PC-9 (cell line): Measurements from ENCODE around the gene MTOR. TPM values are rescaled to one million over a fixed set of nuclear protein-coding genes. Genes with fewer than 3 reads are reported as not detected.
"Not testable (repeated sequence)": the region's sequence is repeated elsewhere in the genome, so short reads cannot be mapped to it uniquely, and the experiment has no call there.

ENCODE experiments used
- BruUV-seq: library from RNA; stranded (reverse); fragments of 400-500 nt; replicated peaks from 2 replicates; lab custom pipeline; 2021; lab: Mats Ljungman, UMichigan
- CTCF ChIA-PET: fragments of 300-600 bp; sonication (Branson Sonifier 250); formaldehyde crosslinking; loops from one replicate; lab custom pipeline; 2022; ENCODE audit warnings: antibody characterized with exemption; lab: Charles Lee
- POLR2A ChIA-PET: fragments of 300-600 bp; sonication (Branson Sonifier 250); formaldehyde crosslinking; loops from one replicate; lab custom pipeline; 2022; ENCODE audit warnings: antibody characterized with exemption; ENCODE audit not compliant: unreplicated experiment; lab: Charles Lee
- DNase-seq, 2 experiments: peaks; one replicate each; pipeline versions ENCODE4 v3.0.0 to v3.0.0-alpha.2; 2015 to 2022; ENCODE audit warnings: mixed read lengths in 1 of 2
- H2AFZ ChIP-seq: fragments of 200-600 bp; sonication (generic); 2 replicates; pipeline ENCODE4 v1.8.1; 2017; ENCODE audit warnings: antibody characterized with exemption
- H3F3A ChIP-seq: fragments of 200-600 bp; sonication (generic); 2 replicates; pipeline ENCODE4 v1.8.1; 2017; ENCODE audit warnings: antibody characterized with exemption, mild to moderate bottlenecking, low read depth; ENCODE audit not compliant: insufficient read depth
- H3K27ac ChIP-seq: fragments of 200-600 bp; sonication (generic); 2 replicates; pipeline ENCODE4 v1.6.1; 2016; ENCODE audit warnings: mixed run types
- H3K27me3 ChIP-seq: fragments of 200-600 bp; sonication (generic); 2 replicates; pipeline ENCODE4 v1.6.1; 2016; ENCODE audit warnings: low read depth, mixed run types; ENCODE audit not compliant: insufficient read depth
- H3K36me3 ChIP-seq: fragments of 200-600 bp; sonication (generic); 2 replicates; pipeline ENCODE4 v1.6.1; 2016; ENCODE audit warnings: low read depth, mixed run types
- H3K4me1 ChIP-seq: fragments of 200-600 bp; sonication (generic); replicated peaks from 2 replicates; pipeline ENCODE4 v1.6.1; 2016; ENCODE audit warnings: mixed run types; ENCODE audit not compliant: insufficient read depth
- H3K4me2 ChIP-seq: fragments of 200-600 bp; sonication (generic); 2 replicates; pipeline ENCODE4 v1.6.1; 2017; ENCODE audit warnings: mixed run types
- H3K4me3 ChIP-seq: fragments of 200-600 bp; sonication (generic); 2 replicates; pipeline ENCODE4 v1.6.1; 2016; ENCODE audit warnings: mixed run types
- H3K79me2 ChIP-seq: fragments of 200-600 bp; sonication (generic); 2 replicates; pipeline ENCODE4 v1.6.1; 2017; ENCODE audit warnings: low read depth, mixed run types
- H3K9me2 ChIP-seq: fragments of 200-600 bp; sonication (generic); 2 replicates; pipeline ENCODE4 v1.8.1; 2017; ENCODE audit warnings: mild to moderate bottlenecking; ENCODE audit not compliant: insufficient read depth
- H3K9me3 ChIP-seq: fragments of 200-600 bp; sonication (generic); 2 replicates; pipeline ENCODE4 v1.8.1; 2016; ENCODE audit warnings: low read depth; ENCODE audit not compliant: insufficient read depth
- H4K20me1 ChIP-seq: fragments of 200-600 bp; sonication (generic); 2 replicates; pipeline ENCODE4 v1.8.1; 2017; ENCODE audit not compliant: insufficient read depth
- EZH2 ChIP-seq: fragments of 200-600 bp; sonication (generic); IDR thresholded peaks from 2 replicates; pipeline ENCODE4 v1.8.0; 2017; ENCODE audit warnings: antibody characterized with exemption, low read depth
- intact Hi-C: fragments of 100-400 bp; cut with micrococcal nuclease; formaldehyde crosslinking; loops from one replicate; pipeline ENCODE4 v1.10.0; 2022; ENCODE audit not compliant: unreplicated experiment
- total RNA-seq: library from RNA; stranded (reverse); gene quantifications from 2 replicates; pipeline ENCODE4 v1.2.3, GENCODE V29; 2021
- TF ChIP-seq, protein P1 (sequence below): fragments of 200-600 bp; sonication (generic); conservative IDR thresholded peaks from 2 replicates; pipeline ENCODE4 v1.6.1; 2017; ENCODE audit warnings: mixed run types, antibody characterized with exemption, mild to moderate bottlenecking, moderate library complexity

MTOR gene
- total RNA-seq, 1 experiment from 2014 or later: 37.4 TPM

DNA sequence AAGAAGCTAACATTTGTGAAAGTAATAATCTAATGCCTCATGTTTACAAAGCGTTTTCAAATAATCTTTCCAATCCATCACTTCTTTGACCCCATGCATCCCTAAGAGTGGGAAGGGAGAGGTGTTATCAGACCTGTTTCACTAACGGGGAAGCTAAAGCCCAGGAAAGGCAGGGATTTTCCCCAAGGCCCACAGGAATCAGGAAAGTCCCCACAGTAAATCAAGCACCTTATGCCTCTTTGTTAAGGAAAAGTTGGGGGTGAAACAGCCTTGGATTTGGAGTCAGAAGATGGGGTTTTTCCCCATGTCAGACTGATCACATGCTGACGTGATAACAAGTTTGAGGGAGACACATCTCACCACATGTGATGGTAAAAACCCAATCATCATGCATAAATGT, 93.1 kb downstream of the MTOR start:
- intact Hi-C loops: no loop called here
- BruUV-seq: no TSS peak
- TF ChIP-seq EZH2: no peak
- TF ChIP-seq, protein P1, sequence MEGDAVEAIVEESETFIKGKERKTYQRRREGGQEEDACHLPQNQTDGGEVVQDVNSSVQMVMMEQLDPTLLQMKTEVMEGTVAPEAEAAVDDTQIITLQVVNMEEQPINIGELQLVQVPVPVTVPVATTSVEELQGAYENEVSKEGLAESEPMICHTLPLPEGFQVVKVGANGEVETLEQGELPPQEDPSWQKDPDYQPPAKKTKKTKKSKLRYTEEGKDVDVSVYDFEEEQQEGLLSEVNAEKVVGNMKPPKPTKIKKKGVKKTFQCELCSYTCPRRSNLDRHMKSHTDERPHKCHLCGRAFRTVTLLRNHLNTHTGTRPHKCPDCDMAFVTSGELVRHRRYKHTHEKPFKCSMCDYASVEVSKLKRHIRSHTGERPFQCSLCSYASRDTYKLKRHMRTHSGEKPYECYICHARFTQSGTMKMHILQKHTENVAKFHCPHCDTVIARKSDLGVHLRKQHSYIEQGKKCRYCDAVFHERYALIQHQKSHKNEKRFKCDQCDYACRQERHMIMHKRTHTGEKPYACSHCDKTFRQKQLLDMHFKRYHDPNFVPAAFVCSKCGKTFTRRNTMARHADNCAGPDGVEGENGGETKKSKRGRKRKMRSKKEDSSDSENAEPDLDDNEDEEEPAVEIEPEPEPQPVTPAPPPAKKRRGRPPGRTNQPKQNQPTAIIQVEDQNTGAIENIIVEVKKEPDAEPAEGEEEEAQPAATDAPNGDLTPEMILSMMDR: no peak
- CTCF ChIA-PET: no interaction called here
- Histone ChIP-seq H3K36me3 (no peaks in the 10 kb centered on the region), H3K79me2 (no peaks in the 10 kb centered on the region), H2AFZ (no peak overlapping the region), H3F3A (no peaks in the 10 kb centered on the region), H3K4me1 (no peaks in the 10 kb centered on the region), H3K27ac (no peak overlapping the region), H3K27me3 (no peaks in the 10 kb centered on the region), H3K9me3 (no peaks in the 10 kb centered on the region), H3K9me2 (no peaks in the 10 kb centered on the region), H4K20me1 (no peaks in the 10 kb centered on the region), H3K4me2 (no peak overlapping the region), H3K4me3 (no peak overlapping the region)
- DNase-seq: no peak
- POLR2A ChIA-PET: no interaction called here

DNA sequence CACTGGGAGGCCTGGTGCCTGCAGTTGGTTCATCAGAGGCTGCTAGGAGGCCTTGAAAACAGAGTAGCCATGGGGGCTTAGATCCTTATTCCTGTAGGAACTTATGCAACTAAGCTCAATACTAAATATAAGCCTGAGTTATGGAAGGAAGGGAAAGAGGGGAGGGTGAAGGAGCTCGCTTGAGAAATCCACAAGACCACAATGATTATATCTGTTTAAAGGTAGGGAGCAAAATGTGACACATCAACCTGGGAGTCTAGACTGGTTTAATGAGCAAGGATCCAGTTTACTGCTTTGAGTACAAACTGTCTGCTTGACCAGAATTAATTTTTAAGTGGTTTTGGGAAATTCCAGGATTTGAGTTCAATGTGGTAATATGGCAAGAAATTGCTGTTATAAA, 93.6 kb downstream of the MTOR start:
- DNase-seq: no peak
- Histone ChIP-seq H4K20me1 (no peaks in the 10 kb centered on the region), H3K4me2 (no peak overlapping the region), H3K9me3 (no peaks in the 10 kb centered on the region), H3K79me2 (no peaks in the 10 kb centered on the region), H3K9me2 (no peaks in the 10 kb centered on the region), H2AFZ (no peak overlapping the region), H3F3A (no peaks in the 10 kb centered on the region), H3K27ac (no peak overlapping the region), H3K36me3 (no peaks in the 10 kb centered on the region), H3K27me3 (no peaks in the 10 kb centered on the region), H3K4me1 (no peaks in the 10 kb centered on the region), H3K4me3 (no peak overlapping the region)
- no peak for TF ChIP-seq EZH2
- TF ChIP-seq, protein P1: no peak
- BruUV-seq: no TSS peak
- POLR2A ChIA-PET: no interaction called here
- intact Hi-C loops: no loop called here
- CTCF ChIA-PET: no interaction called here

DNA sequence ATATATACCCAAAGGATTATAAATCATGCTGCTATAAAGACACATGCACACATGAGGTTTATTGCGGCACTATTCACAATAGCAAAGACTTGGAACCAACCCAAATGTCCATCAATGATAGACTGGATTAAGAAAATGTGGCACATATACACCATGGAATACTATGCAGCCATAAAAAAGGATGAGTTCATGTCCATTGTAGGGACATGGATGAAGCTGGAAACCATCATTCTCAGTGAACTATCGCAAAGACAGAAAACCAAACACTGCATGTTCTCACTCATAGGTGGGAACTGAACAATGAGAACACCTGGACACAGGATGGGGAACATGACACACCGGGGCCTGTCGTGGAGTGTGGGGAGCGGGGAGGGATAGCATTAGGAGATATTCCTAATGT, 95.6 kb downstream of the MTOR start:
- DNase-seq, H3K9me3 ChIP-seq, H3K4me1 ChIP-seq, H3F3A ChIP-seq, H3K79me2 ChIP-seq, H4K20me1 ChIP-seq, H3K9me2 ChIP-seq, H3K27me3 ChIP-seq, H2AFZ ChIP-seq, intact Hi-C loops, POLR2A ChIA-PET, H3K36me3 ChIP-seq, BruUV-seq, H3K4me3 ChIP-seq, H3K4me2 ChIP-seq, H3K27ac ChIP-seq, CTCF ChIA-PET: not testable (repeated sequence)

DNA sequence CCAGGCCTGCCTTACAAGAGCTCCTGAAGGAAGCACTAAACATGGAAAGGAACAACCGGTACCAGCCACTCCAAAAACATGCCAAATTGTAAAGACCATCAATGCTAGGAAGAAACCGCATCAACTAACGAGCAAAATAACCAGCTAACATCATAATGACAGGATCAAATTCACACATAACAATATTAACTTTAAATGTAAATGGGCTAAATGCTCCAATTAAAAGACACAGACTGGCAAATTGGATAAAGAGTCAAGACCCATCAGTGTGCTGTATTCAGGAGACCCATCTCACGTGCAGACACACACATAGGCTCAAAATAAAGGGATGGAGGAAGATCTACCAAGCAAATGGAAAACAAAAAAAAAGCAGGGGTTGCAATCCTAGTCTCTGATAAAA, 99.6 kb downstream of the MTOR start:
- H3K27ac ChIP-seq, intact Hi-C loops, DNase-seq, POLR2A ChIA-PET, H3K9me3 ChIP-seq, CTCF ChIA-PET, H2AFZ ChIP-seq, H3K9me2 ChIP-seq, BruUV-seq, H3K27me3 ChIP-seq, H3K4me2 ChIP-seq, H3K79me2 ChIP-seq, H3K4me3 ChIP-seq, H3K36me3 ChIP-seq, H3F3A ChIP-seq, H4K20me1 ChIP-seq: not testable (repeated sequence)
- H3K4me1 ChIP-seq: peaks cover 12% of the 10 kb centered on the region
